Measurements from ENCODE around the gene AP2A2.

- TF ChIP-seq POLR2A (IDR thresholded peaks at IDR 0.05) (no peak), CTCF (IDR thresholded peaks at IDR 0.05) (no peak)
Measured at GRCh38 chr11:958101-958500, 32.4 kb downstream of the AP2A2 start.

All from breast epithelium (tissue), 3 donors.